NCI-H2196 treated with DMSO at 0.1 percent for 48 hours (cell line): ENCODE data around the gene CCDC134.

ENCODE experiments used
- DNase-seq: peaks from one replicate; lab custom pipeline; 2025; ENCODE audit not compliant: unreplicated experiment; lab: John Stamatoyannopoulos, UW

CCDC134 gene

GRCh38 chr22:41782751-41783150 is 17.7 kb upstream of the CCDC134 start:
- no peak for DNase-seq

GRCh38 chr22:41787331-41787730 is 13.1 kb upstream of the CCDC134 start:
- no peak for DNase-seq

GRCh38 chr22:41793871-41794270 is 6.6 kb upstream of the CCDC134 start:
- DNase-seq = no peak

DNA sequence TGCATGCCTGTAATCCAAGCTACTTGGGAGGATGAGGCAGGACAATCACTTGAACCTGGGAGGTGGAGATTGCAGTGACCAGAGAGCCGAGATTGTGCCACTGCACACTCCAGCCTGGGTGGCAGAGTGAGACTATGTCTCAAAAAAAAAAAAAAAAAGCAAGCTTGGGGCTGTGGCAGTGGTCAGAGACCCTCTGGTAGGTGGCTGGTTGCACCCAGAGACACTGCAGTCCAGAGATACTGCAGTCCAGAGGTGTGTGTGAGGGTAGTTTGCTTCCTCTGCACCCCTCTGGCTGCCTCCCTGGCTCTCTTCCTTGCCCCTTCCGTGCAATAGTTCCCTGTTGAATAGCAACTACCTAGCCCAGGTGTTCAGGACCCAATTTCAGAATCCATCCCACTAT is 1.7 kb upstream of the CCDC134 start:
- no peak for DNase-seq

DNA sequence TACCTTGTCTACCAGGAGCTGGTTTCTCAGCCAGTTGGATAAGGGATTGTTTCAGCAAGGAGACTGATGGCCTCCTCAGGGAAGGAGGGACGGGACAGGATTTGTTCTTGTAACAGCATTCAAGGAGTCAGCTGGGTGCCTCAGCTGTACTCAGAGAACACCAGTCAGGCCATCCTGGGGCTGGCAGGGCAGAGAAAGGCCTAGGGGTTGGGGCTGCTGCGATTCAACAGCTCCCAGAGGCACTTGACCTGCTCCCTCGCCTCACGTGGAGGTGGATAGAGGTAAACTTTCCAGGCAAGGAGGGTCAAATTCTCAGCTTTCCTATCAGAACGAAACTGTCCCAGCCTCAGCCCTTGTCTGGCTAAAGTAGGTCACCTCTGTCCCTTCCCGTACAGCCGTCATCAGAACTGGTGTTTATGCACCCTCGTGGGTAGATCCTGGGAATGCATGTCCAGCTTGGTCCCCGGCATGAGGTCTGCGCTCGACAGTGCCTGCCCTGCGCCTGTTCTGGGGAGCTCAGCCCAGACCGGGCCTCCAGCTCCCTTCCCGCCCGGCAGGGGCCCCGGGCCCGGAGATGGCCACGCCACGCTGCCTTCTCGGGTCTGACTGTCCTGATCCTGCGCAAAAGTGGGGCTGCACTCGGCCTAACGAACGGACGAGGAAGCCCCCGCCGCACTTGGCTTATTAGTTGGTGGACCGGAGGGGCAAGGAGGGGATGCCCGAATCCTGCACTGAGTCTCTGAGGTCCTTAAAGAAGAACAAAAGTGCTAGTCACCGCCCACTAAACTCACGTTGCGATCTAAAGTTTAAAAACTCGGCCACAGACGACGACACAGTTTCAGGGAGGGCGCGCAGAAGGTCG is 762 bp upstream of the CCDC134 start:
- no peak for DNase-seq

GRCh38 chr22:41801147-41801819 is 804 bp downstream of the CCDC134 start:
- DNase-seq = no peak

- DNase-seq = no peak
These were observed 1.4 kb downstream of the CCDC134 start for GRCh38 chr22:41801886-41802285.

DNA sequence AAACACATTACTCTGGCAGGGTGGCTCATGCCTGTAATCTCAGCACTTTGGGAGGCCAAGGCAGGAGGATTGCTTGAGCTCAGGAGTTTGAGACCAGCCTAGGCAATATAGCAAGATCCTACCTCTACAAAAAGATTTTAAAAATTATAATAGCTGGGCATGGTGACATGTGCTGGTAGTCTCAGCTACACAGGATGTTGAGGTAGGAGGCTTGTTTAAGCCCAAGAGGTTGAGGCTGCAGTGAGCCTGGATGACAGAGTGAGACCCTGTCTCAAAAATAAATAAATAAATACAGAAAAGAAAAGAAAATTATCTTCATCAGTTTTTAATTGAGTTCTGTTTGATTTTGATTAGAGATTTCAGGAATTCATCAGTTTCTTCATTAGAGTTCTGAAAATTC is 5.2 kb downstream of the CCDC134 start:
- no peak for DNase-seq

DNA sequence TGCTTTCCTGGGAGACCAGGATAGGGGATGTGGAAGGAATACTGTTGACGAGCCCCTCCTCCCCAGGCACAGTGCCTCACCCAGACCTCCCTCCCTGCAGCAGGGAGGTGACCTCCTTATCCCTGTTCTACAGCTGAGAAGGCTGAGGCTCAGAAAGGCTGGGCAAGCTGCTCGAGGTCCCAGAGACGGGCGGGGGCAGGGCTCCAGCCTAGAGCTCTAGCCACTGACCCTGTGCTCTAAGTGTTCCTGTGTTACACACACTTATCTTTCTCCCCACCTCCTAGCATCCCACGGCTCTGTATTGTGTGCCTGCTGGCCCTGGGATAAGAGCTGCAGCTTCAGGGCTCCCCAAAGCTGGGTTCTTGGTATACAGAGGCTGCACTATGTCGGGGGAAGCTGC is 7.9 kb downstream of the CCDC134 start:
- DNase-seq = no peak

DNA sequence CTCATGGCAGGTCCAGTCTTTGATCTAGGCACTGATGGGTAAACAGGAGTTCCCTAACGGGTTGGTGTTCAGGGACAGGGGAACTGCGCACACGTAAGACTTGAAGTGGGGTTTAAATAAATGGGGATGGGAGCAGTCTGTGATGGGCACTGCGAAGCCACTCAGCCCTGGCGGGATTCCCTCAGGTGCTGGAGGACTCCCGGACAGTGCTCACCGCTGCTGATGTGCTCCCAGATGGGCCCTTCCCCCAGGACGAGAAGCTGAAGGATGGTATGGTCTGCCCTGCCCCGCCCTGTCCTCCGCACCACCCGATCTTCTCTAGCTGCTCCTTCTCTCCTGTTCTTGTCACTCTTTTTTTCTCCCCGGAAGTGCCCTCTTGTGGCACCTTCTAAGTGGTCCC is 9.5 kb downstream of the CCDC134 start:
- no peak for DNase-seq

- DNase-seq = no peak
These were observed 12.5 kb downstream of the CCDC134 start for GRCh38 chr22:41812805-41813545.

- no peak for DNase-seq
These were observed 13.4 kb downstream of the CCDC134 start for GRCh38 chr22:41813726-41814410.

DNA sequence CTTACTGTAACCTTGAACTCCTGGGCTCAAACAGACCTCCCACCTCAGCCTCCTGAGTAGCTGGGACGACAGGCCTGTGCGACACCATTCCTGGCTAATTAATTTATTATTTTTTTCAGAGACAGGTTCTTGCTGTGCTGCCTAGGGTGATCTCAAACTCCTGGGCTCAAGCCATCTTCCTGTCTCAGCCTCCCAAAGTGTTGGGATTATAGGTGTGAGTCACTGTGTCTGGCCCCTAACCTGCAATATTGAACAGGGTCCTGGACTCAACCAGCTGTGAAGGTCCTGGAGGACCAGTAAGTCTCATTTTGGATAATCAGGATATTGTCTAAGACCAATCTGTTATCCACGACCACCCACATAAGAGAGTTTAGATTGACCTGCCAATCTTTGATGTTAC is 15.2 kb downstream of the CCDC134 start:
- no peak for DNase-seq

DNA sequence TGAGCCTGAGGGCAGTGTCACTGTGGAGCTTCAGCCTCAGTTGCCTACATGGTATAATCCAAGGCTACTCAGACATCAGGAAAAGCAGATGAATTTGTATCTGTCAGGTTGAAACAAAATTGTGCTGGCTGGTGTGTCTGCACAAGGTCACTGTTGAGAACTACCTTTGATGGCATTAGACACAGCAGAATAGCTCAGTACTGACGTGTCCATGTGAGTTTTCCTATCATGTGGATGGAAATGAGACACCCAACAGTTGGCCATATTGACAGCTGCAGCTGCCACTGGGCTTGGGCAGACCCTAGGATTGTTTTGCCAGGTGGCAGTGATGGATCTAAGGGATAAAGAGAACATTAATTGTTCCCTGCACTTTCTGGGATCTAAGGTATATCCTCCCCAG is 15.8 kb downstream of the CCDC134 start:
- DNase-seq = no peak

DNA sequence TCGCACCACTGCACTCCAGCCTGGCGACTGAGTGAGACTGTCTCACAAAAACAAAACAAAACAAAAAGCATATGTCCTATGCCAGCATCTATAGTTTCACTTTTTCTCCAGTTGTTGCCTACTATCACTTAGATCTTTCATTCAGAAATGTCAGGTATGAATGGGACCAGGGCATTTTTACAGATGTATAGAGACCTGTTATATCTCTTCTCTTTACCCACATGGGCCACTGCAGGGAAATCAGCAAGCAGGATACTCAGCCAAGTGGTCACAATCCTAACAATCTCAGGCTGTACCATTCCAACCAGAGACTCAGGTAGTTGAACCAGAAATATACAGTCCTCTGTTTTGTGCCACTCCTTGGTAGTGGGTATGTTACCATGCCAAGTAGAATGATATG is 16.4 kb downstream of the CCDC134 start:
- DNase-seq = no peak

DNA sequence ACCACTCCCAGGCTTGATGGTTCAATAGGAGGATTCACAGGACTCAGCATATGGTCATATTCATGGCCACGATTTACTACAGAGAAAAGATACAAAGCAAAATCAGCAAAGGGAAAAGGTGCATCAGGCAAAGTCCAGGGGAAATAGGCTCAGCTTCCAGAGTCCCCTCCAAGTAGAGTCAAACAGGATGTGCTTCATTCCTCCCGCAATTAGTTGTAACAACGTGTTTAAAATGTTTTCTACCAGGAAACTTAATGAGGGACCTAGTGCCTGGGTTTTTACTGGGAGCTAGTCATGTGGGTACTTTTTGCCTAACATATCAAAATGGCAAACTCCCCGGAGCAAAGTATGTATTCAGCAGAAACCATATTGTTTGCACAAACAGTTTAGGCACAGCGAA is 17.5 kb downstream of the CCDC134 start:
- no peak for DNase-seq

GRCh38 chr22:41818596-41818995 is 18.1 kb downstream of the CCDC134 start:
- no peak for DNase-seq

DNA sequence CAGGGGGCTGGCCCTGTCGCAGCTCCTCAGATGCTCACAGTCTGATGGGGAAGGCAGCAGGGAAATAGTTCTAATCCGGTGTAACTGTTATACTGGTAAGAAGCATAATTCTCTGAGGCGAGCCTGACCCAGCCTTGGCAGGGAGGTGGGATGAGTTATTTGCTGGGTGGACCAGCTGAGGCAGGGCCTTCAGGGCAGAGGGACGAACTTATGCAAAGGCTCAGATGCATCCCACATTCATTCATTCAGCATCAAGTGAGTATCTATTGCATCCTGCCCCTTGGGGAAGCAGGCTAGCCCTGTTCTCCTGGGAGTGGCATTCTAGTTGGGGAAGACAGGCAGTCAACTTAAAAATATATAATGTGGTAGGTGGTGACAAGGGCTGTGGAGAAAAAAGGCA is 18.8 kb downstream of the CCDC134 start:
- no peak for DNase-seq

DNA sequence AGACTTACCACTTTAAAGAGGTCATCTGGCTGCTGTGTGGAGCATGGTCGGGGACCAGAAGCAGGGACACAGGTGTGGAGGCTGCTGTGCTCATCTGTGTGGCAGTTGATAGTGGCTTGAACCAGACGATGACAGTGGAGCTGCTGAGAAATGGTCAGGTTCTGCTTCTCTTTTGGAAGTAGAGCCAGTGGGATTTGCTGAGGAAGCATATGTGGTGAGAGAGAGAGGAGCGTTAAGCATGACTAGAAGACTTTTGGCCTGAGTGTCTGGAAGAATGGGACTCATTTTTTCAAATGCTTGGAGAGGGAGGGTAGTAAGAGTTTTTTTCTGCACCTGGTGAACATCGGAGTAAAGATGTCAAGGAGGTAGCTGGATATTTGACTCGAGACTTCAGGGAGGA is 20.0 kb downstream of the CCDC134 start:
- no peak for DNase-seq

GRCh38 chr22:41821471-41822316 is 21.2 kb downstream of the CCDC134 start:
- no peak for DNase-seq
